Lung (tissue), 12 donors: ENCODE results near the gene RAD18. TPM values are rescaled to one million over a fixed set of nuclear protein-coding genes. Genes with fewer than 3 reads are reported as not detected.

Experiments
- ATAC-seq: fragments of 200-7000 bp; cut with Tn5 transposase; one replicate; pipeline ENCODE4 v1.9.1; 2020; ENCODE audit warnings: moderate number of reproducible peaks; ENCODE audit not compliant: insufficient read depth, low FRiP score
- DNase-seq, 3 donors: peaks; one replicate each; pipeline ENCODE4 v3.0.0-alpha.2; 2013 to 2017
- H3K27ac ChIP-seq, 2 donors: one replicate each; pipeline ENCODE4 v1.5.1; 2013; ENCODE audit warnings: mild to moderate bottlenecking in 2 of 2, moderate library complexity in 2 of 2, control low read depth in 1 of 2, inconsistent platforms in 1 of 2, low read depth in 1 of 2, low read length in 1 of 2
- H3K27me3 ChIP-seq, 3 donors: one replicate each; pipeline ENCODE4 v1.5.1; 2013; ENCODE audit warnings: low read length in 2 of 3; ENCODE audit not compliant: control insufficient read depth in 3 of 3, insufficient read depth in 3 of 3
- H3K36me3 ChIP-seq, 4 donors: one replicate each; pipeline ENCODE4 v1.5.1; 2013; ENCODE audit warnings: low read length in 4 of 4, mild to moderate bottlenecking in 1 of 4, moderate library complexity in 1 of 4; ENCODE audit not compliant: control insufficient read depth in 4 of 4, insufficient read depth in 4 of 4
- H3K4me1 ChIP-seq, 5 donors: one replicate each; pipeline ENCODE4 v1.5.1; 2013; ENCODE audit warnings: low read length in 5 of 5, mild to moderate bottlenecking in 2 of 5, moderate library complexity in 1 of 5; ENCODE audit not compliant: control insufficient read depth in 5 of 5, insufficient read depth in 5 of 5
- H3K4me3 ChIP-seq: one replicate; pipeline ENCODE4 v1.5.1; 2013; ENCODE audit warnings: mild to moderate bottlenecking, control low read depth, moderate library complexity
- H3K9ac ChIP-seq, 2 donors: one replicate each; pipeline ENCODE4 v1.5.1; 2013; ENCODE audit warnings: low read length in 2 of 2, control low read depth in 1 of 2; ENCODE audit not compliant: insufficient read depth in 1 of 2
- H3K9me3 ChIP-seq, 4 donors: one replicate each; pipeline ENCODE4 v1.5.1; 2013; ENCODE audit warnings: low read length in 3 of 4, mild to moderate bottlenecking in 1 of 4, moderate library complexity in 1 of 4; ENCODE audit not compliant: control insufficient read depth in 4 of 4, insufficient read depth in 3 of 4
- CTCF ChIP-seq: IDR thresholded peaks from 2 replicates; pipeline ENCODE4 v1.5.1; 2012; ENCODE audit warnings: mild to moderate bottlenecking; ENCODE audit errors: control extremely low read depth, extremely low read depth
- WGBS, 2 donors: extraction: QIAGEN DNeasy Blood & Tissue Kit; methylation state at CpG; one replicate each; pipeline ENCODE4 v1.1.7; 2013; 5-methylcytosine and 5-hydroxymethylcytosine counted together
- polyA plus RNA-seq, 2 donors: library from polyadenylated mRNA; stranded (reverse); fragments of 200-250 nt; gene quantifications; one replicate each; pipeline ENCODE4 v1.2.1, GENCODE V29; 2013
- total RNA-seq, 2 donors: library from RNA; depleted of rRNA in 1 of 2; stranded (reverse); fragments of >200 nt in 1 of 2; gene quantifications; one replicate each; pipeline ENCODE4 v1.2.1, GENCODE V29; 2014 to 2021
- donor health status: control.
- donor health status: control.
- donor health status: Bipolar disorder and iron deficiency.
- donor health status: healthy.
- donor health status: DM: yes; HTN: yes; CAD: no.

The RAD18 gene
- total and polyA plus RNA-seq, 4 donors, result 2.1 to 23.6 (median 6.3) TPM

- Histone ChIP-seq H3K9me3 (peaks cover 0 to 2% (median 0%) of the 10 kb centered on the region in 4 donors), H3K27ac (no peak overlapping the region), H3K4me3 (no peak overlapping the region), H3K4me1 (peaks cover 0 to 2% (median 0%) of the 10 kb centered on the region in 5 donors), H3K27me3 (no peaks in the 10 kb centered on the region), H3K36me3 (no peaks in the 10 kb centered on the region), H3K9ac (no peak overlapping the region)
- DNase-seq (no peak), ATAC-seq (no peak)
- WGBS, 2 donors, result 48 to 74% methylated on average over 2 of the region's 2 CpGs
- TF ChIP-seq CTCF, result no peak
Measured at GRCh38 chr3:8842293-8842692, 121.0 kb downstream of the RAD18 start.

- 82 to 87% methylated on average over 3 of the region's 3 CpGs for WGBS, 2 donors
- Histone ChIP-seq H3K9ac (no peak overlapping the region), H3K27me3 (no peaks in the 10 kb centered on the region), H3K4me3 (no peak overlapping the region), H3K4me1 (peaks cover 0 to 2% (median 0%) of the 10 kb centered on the region in 5 donors), H3K36me3 (no peaks in the 10 kb centered on the region), H3K9me3 (peaks cover 0 to 2% (median 0%) of the 10 kb centered on the region in 4 donors), H3K27ac (no peak overlapping the region)
- no peak for TF ChIP-seq CTCF
- ATAC-seq (no peak), DNase-seq (no peak)
Measured at GRCh38 chr3:8841472-8841871, 121.8 kb downstream of the RAD18 start.

GRCh38 chr3:8840556-8840955 lies 122.7 kb downstream of the RAD18 start:
- no peaks in the 10 kb centered on the region for H3K36me3 ChIP-seq
- H3K4me3 ChIP-seq, result no peak overlapping the region
- H3K27ac ChIP-seq, result no peak overlapping the region
- DNase-seq (peak in 1 of 3 donors; percentile 18), ATAC-seq (no peak)
- WGBS, 2 donors, result 64 to 79% methylated on average over 5 of the region's 5 CpGs
- H3K4me1 ChIP-seq, result peaks cover 0 to 2% (median 0%) of the 10 kb centered on the region in 5 donors
- H3K9me3 ChIP-seq, result peaks cover 0 to 2% (median 0%) of the 10 kb centered on the region in 4 donors
- H3K9ac ChIP-seq, result no peak overlapping the region
- TF ChIP-seq CTCF, result no peak
- no peaks in the 10 kb centered on the region for H3K27me3 ChIP-seq
